Fibroblast of pulmonary artery (primary cell): ENCODE data around the gene AGO3.

Source experiments
- DNase-seq: peaks from one replicate; pipeline ENCODE4 v3.0.0-alpha.2; 2010; ENCODE audit warnings: low read depth
- H3K4me3 ChIP-seq: replicated peaks from 2 replicates; pipeline ENCODE4 v1.5.1; 2011; ENCODE audit warnings: low read depth, mild to moderate bottlenecking, control low read depth, low read length, moderate library complexity
- CTCF ChIP-seq: IDR thresholded peaks from 2 replicates; pipeline ENCODE4 v1.5.1; 2011; ENCODE audit warnings: mild to moderate bottlenecking, control low read depth, low read length, inconsistent platforms; ENCODE audit errors: missing control alignments

Gene AGO3

GRCh38 chr1:36095760-36096405 is 165.0 kb downstream of the AGO3 start:
- H3K4me3 ChIP-seq = no peak overlapping the region
- no peak for DNase-seq
- TF ChIP-seq CTCF = no peak

- no peak for DNase-seq
- no peak for TF ChIP-seq CTCF
- H3K4me3 ChIP-seq = no peak overlapping the region
Measured at GRCh38 chr1:36096500-36097432, 165.9 kb downstream of the AGO3 start.

GRCh38 chr1:36097693-36098585 is 167.0 kb downstream of the AGO3 start:
- DNase-seq = no peak
- no peak overlapping the region for H3K4me3 ChIP-seq
- no peak for TF ChIP-seq CTCF

GRCh38 chr1:36098650-36099365 is 167.9 kb downstream of the AGO3 start:
- no peak overlapping the region for H3K4me3 ChIP-seq
- TF ChIP-seq CTCF = no peak
- DNase-seq = no peak

GRCh38 chr1:36099681-36100341 is 168.9 kb downstream of the AGO3 start:
- peak; percentile 85 for TF ChIP-seq CTCF
- no peak overlapping the region for H3K4me3 ChIP-seq
- peak; percentile 80 for DNase-seq

GRCh38 chr1:36100376-36100775 is 169.5 kb downstream of the AGO3 start:
- no peak for DNase-seq
- H3K4me3 ChIP-seq = no peak overlapping the region
- TF ChIP-seq CTCF = no peak
